ENCODE data around the gene SLC38A11.
"Not testable (repeated sequence)": the region's sequence is repeated elsewhere in the genome, so short reads cannot be mapped to it uniquely, and the experiment has no call there.

Gene SLC38A11

DNA sequence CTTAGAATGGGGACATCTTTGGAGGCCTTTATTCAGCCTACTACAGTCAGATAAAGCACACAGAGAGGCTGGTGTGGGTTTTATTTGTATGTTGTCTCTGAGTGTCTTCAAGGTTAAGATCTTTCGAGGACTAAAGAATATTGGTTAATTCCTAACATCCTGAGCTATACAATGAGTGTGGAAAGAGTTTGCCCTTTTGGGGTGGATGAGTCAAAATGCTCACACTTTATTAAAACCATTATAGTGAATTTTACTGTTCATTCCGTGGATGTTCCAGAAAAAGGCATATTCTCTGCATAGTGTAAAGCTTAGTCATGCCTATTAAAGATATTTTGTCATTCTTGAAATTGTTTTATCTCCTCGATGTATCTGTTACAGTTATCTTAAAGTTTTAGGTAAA is 29.1 kb upstream of the SLC38A11 start:
- Histone ChIP-seq H2AFZ (ENCODE audit: low read depth) (no peak overlapping the region), H3K4me1 (ENCODE audit: low read depth, poor library complexity, severe bottlenecking) (peaks cover 16% of the 10 kb centered on the region), H3K4me3 (IDR thresholded peaks at IDR 0.05; ENCODE audit: insufficient read depth, low read depth, low read length) (no peak overlapping the region), H3K4me2 (no peak overlapping the region), H3K9ac (no peak overlapping the region), H3K27ac (no peak overlapping the region), H3K36me3 (ENCODE audit: insufficient read depth) (no peaks in the 10 kb centered on the region), H3K27me3 (ENCODE audit: insufficient read depth, low read depth) (no peaks in the 10 kb centered on the region), H4K20me1 (ENCODE audit: insufficient read depth) (no peaks in the 10 kb centered on the region), H3K79me2 (ENCODE audit: insufficient read depth, low read depth) (no peaks in the 10 kb centered on the region)
- TF ChIP-seq, protein P1, sequence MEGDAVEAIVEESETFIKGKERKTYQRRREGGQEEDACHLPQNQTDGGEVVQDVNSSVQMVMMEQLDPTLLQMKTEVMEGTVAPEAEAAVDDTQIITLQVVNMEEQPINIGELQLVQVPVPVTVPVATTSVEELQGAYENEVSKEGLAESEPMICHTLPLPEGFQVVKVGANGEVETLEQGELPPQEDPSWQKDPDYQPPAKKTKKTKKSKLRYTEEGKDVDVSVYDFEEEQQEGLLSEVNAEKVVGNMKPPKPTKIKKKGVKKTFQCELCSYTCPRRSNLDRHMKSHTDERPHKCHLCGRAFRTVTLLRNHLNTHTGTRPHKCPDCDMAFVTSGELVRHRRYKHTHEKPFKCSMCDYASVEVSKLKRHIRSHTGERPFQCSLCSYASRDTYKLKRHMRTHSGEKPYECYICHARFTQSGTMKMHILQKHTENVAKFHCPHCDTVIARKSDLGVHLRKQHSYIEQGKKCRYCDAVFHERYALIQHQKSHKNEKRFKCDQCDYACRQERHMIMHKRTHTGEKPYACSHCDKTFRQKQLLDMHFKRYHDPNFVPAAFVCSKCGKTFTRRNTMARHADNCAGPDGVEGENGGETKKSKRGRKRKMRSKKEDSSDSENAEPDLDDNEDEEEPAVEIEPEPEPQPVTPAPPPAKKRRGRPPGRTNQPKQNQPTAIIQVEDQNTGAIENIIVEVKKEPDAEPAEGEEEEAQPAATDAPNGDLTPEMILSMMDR (conservative IDR thresholded peaks at IDR 0.05; ENCODE audit: low read depth, low read length): no peak

DNA sequence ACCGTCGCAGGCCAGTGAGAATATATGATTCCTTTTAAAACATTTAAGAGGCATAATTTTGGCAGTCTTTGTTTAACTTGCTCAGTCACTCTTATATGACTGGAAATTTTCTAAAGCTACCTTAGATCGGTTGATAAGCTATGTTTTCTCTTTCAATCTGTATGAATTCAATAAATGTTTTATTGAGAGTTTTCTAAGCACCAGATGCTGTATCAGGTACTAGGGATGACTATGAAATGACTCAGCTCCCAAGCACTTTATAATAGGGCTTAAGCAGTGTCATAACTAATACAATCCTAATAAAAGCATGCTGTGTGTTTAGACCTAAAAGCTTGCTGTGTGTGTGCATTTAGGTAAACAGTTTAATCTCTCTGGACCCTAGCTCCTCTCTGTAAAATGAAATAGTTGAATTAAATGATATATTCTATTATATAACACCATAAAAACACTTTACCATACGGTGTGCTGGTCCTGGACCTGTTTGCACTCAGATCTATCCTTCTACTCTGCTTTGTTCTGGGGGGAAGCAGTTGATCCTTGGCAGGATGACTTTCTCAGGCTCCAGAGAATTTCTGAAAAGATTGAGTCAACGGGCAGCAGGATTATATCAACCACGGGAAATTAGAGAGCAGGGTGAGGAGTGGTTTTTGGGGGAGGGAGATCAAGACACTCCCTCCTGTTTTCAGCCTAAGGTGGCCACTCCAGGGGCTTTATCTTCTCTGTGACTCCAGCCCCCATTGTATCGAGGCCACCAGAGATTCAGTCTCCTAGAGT is 26.1 kb upstream of the SLC38A11 start:
- H3K4me3 ChIP-seq (IDR thresholded peaks at IDR 0.05; ENCODE audit: insufficient read depth, low read depth, low read length): no peak overlapping the region
- no peak overlapping the region for H3K4me2 ChIP-seq
- TF ChIP-seq, protein P1 (conservative IDR thresholded peaks at IDR 0.05; ENCODE audit: low read depth, low read length): no peak
- H3K79me2 ChIP-seq (ENCODE audit: insufficient read depth, low read depth): no peaks in the 10 kb centered on the region
- H3K27ac ChIP-seq: no peak overlapping the region
- no peak overlapping the region for H2AFZ ChIP-seq (ENCODE audit: low read depth)
- no peaks in the 10 kb centered on the region for H3K36me3 ChIP-seq (ENCODE audit: insufficient read depth)
- no peak overlapping the region for H3K9ac ChIP-seq
- no peaks in the 10 kb centered on the region for H3K27me3 ChIP-seq (ENCODE audit: insufficient read depth, low read depth)
- no peaks in the 10 kb centered on the region for H4K20me1 ChIP-seq (ENCODE audit: insufficient read depth)
- H3K4me1 ChIP-seq (ENCODE audit: low read depth, poor library complexity, severe bottlenecking): peaks cover 7% of the 10 kb centered on the region

DNA sequence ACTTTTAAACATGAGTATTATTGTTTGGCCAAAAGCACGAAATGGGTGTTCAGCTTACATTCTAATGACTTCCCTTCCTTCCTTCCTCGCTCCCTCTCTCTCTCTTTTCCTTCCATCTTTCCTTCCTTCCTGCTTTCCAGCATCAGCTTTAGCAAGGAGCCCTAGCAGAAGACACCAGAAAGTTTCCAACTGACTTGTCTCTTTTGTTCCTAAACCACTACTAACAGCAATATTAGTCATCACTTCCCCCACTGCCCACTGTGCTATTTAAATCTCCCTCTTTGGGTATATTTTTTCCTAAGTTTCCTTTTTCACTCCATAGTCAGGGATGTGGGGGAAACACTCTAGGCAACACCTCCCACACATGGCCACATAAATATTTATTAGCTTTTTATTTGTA is 25.4 kb upstream of the SLC38A11 start:
- H4K20me1 ChIP-seq (ENCODE audit: insufficient read depth); H3K36me3 ChIP-seq (ENCODE audit: insufficient read depth); H3K4me3 ChIP-seq (IDR thresholded peaks at IDR 0.05; ENCODE audit: insufficient read depth, low read depth, low read length); H3K27ac ChIP-seq; H3K27me3 ChIP-seq (ENCODE audit: insufficient read depth, low read depth); H3K4me1 ChIP-seq (ENCODE audit: low read depth, poor library complexity, severe bottlenecking); H3K79me2 ChIP-seq (ENCODE audit: insufficient read depth, low read depth); H3K9ac ChIP-seq; H3K4me2 ChIP-seq; H2AFZ ChIP-seq (ENCODE audit: low read depth): not testable (repeated sequence)

GRCh38 chr2:164979113-164979512 is 23.8 kb upstream of the SLC38A11 start:
- H3K27me3 ChIP-seq (ENCODE audit: insufficient read depth, low read depth): no peaks in the 10 kb centered on the region
- no peak overlapping the region for H3K4me2 ChIP-seq
- no peak overlapping the region for H2AFZ ChIP-seq (ENCODE audit: low read depth)
- no peak overlapping the region for H3K4me3 ChIP-seq (IDR thresholded peaks at IDR 0.05; ENCODE audit: insufficient read depth, low read depth, low read length)
- no peak overlapping the region for H3K9ac ChIP-seq
- no peak overlapping the region for H3K27ac ChIP-seq
- H3K4me1 ChIP-seq (ENCODE audit: low read depth, poor library complexity, severe bottlenecking): no peaks in the 10 kb centered on the region
- no peaks in the 10 kb centered on the region for H4K20me1 ChIP-seq (ENCODE audit: insufficient read depth)
- H3K36me3 ChIP-seq (ENCODE audit: insufficient read depth): no peaks in the 10 kb centered on the region
- TF ChIP-seq, protein P1 (conservative IDR thresholded peaks at IDR 0.05; ENCODE audit: low read depth, low read length): no peak
- no peaks in the 10 kb centered on the region for H3K79me2 ChIP-seq (ENCODE audit: insufficient read depth, low read depth)

DNA sequence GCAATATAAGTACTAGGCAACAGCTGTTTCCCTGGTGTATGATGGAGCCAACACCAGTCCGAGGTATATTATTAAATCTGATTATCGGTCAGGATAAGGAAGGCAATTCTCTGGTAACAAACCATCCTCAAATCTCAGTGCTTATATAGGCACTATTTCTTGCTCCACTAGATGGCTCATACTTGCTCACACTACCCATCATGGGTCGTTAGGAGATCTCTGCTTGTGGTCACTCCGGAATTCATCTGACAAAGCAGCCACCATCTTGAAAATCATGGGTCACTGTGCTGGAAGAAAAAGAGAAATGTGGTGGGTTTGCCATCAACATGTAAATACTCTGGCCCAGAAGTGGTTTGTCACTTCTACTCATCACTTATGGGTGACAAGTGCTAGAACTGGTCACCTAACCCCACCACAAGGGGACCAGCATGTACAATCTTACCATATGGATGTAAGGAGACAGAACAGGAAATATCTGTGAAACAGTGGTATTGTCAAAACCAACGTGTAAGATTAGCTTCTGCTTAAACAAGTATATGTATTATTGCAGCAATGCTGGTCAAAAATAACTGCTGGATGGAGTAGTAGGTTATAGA is 21.6 kb upstream of the SLC38A11 start:
- not testable (repeated sequence) for H3K4me1 ChIP-seq (ENCODE audit: low read depth, poor library complexity, severe bottlenecking); H3K79me2 ChIP-seq (ENCODE audit: insufficient read depth, low read depth); H4K20me1 ChIP-seq (ENCODE audit: insufficient read depth); H2AFZ ChIP-seq (ENCODE audit: low read depth); H3K27me3 ChIP-seq (ENCODE audit: insufficient read depth, low read depth); H3K27ac ChIP-seq; H3K9ac ChIP-seq; H3K36me3 ChIP-seq (ENCODE audit: insufficient read depth); H3K4me3 ChIP-seq (IDR thresholded peaks at IDR 0.05; ENCODE audit: insufficient read depth, low read depth, low read length); H3K4me2 ChIP-seq
